ENCODE measurements around the gene AHSG.

DNA sequence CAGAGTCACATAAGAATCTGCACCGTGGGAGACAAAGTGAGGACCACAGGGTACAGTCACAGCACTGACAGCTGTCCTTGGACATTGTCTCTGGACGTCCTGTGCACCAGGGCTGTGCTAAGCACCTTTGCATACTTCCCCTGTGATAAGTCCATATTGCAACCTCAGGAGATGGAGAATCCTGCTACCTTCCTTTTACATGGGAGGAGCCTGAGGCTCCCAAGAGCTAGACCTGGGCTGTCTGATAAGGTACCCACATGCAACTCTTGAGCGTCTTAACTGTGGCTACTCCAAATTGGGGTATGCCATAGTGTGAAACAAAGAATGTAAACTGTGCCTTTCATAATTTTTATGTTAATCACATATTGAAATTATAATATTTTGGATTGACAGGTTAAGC lies 24.8 kb downstream of the AHSG start:
- no peak for TF ChIP-seq EZH2 (IDR thresholded peaks at IDR 0.05; ENCODE audit: low read length, missing control alignments)
- TF ChIP-seq, protein P1, sequence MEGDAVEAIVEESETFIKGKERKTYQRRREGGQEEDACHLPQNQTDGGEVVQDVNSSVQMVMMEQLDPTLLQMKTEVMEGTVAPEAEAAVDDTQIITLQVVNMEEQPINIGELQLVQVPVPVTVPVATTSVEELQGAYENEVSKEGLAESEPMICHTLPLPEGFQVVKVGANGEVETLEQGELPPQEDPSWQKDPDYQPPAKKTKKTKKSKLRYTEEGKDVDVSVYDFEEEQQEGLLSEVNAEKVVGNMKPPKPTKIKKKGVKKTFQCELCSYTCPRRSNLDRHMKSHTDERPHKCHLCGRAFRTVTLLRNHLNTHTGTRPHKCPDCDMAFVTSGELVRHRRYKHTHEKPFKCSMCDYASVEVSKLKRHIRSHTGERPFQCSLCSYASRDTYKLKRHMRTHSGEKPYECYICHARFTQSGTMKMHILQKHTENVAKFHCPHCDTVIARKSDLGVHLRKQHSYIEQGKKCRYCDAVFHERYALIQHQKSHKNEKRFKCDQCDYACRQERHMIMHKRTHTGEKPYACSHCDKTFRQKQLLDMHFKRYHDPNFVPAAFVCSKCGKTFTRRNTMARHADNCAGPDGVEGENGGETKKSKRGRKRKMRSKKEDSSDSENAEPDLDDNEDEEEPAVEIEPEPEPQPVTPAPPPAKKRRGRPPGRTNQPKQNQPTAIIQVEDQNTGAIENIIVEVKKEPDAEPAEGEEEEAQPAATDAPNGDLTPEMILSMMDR (conservative IDR thresholded peaks at IDR 0.05 in 1 of 2, IDR thresholded peaks at IDR 0.05 in 1 of 2; ENCODE audit: low read depth in 1 of 2, low read length in 2 of 2), result no peak

Data from fibroblast of lung (primary cell).